SK-N-SH (cell line): ENCODE measurements around the gene GAS2L1. TPM values are rescaled to one million over a fixed set of nuclear protein-coding genes. Genes with fewer than 3 reads are reported as not detected.

Experiments
- CTCF ChIA-PET: fragments of 300-600, 350-600 bp; formaldehyde crosslinking; extraction: SDS; loops from one replicate; lab custom pipeline; 2021; lab: Yijun Ruan, JAX
- POLR2A ChIA-PET: fragments of 350-600 bp; sonication (Branson Sonifier 250); formaldehyde crosslinking; extraction: SDS; loops from one replicate; lab custom pipeline; 2020; ENCODE audit warnings: antibody characterized with exemption, inconsistent platforms; lab: Yijun Ruan, JAX
- DNase-seq: peaks from one replicate; pipeline ENCODE4 v3.0.0; 2012
- H2AFZ ChIP-seq: fragments of 200-600 bp; sonication (generic); 2 replicates; pipeline ENCODE4 v1.8.1; 2016; ENCODE audit warnings: antibody characterized with exemption, mild to moderate bottlenecking, low read depth
- H3F3A ChIP-seq: fragments of 200-600 bp; sonication (generic); replicated peaks from 2 replicates; pipeline ENCODE3; 2016; ENCODE audit warnings: antibody characterized with exemption, mild to moderate bottlenecking; ENCODE audit not compliant: insufficient read depth
- H3K27ac ChIP-seq, 2 experiments: fragments of 200-500 bp in 1 of 2; fragments of 200-600 bp in 1 of 2; sonication (Bioruptor generic) in 1 of 2; sonication (generic), shearing (Covaris generic) in 1 of 2; 2 replicates each; pipeline versions ENCODE4 v1.5.1 to v1.6.1; 2014 to 2016; ENCODE audit warnings: low read depth in 2 of 2, inconsistent platforms in 1 of 2, low read length in 1 of 2, mild to moderate bottlenecking in 1 of 2, mixed read lengths in 1 of 2
- H3K27me3 ChIP-seq: fragments of 200-600 bp; sonication (generic), shearing (Covaris generic); 2 replicates; pipeline ENCODE4 v1.6.1; 2016; ENCODE audit warnings: mixed run types; ENCODE audit not compliant: insufficient read depth
- H3K36me3 ChIP-seq, 2 experiments: fragments of 200-500 bp in 1 of 2; fragments of 200-600 bp in 1 of 2; sonication (Bioruptor generic) in 1 of 2; sonication (generic) in 1 of 2; replicated peaks in 1 of 2; 2 replicates each; pipeline versions ENCODE3 to v1.5.1; 2014 to 2016; ENCODE audit warnings: low read length in 1 of 2, mild to moderate bottlenecking in 1 of 2; ENCODE audit not compliant: insufficient read depth in 2 of 2, control insufficient read depth in 1 of 2
- H3K4me1 ChIP-seq, 2 experiments: fragments of 200-500 bp in 1 of 2; fragments of 200-600 bp in 1 of 2; sonication (Bioruptor generic) in 1 of 2; sonication (generic), shearing (Covaris generic) in 1 of 2; 2 replicates each; pipeline versions ENCODE4 v1.5.1 to v1.6.1; 2014 to 2016; ENCODE audit warnings: low read depth in 1 of 2, low read length in 1 of 2, mixed run types in 1 of 2; ENCODE audit not compliant: insufficient read depth in 2 of 2, control insufficient read depth in 1 of 2
- H3K4me2 ChIP-seq: fragments of 200-600 bp; sonication (generic), shearing (Covaris generic); 2 replicates; pipeline ENCODE4 v1.6.1; 2017; ENCODE audit warnings: mixed run types
- H3K4me3 ChIP-seq, 2 experiments: fragments of 200-500 bp in 1 of 2; fragments of 200-600 bp in 1 of 2; sonication (Bioruptor generic) in 1 of 2; sonication (generic), shearing (Covaris generic) in 1 of 2; 2 replicates each; pipeline versions ENCODE4 v1.5.1 to v1.8.1; 2014 to 2016; ENCODE audit warnings: low read depth in 2 of 2, inconsistent platforms in 1 of 2, low read length in 1 of 2, mild to moderate bottlenecking in 1 of 2, mixed read lengths in 1 of 2, moderate library complexity in 1 of 2
- H3K79me2 ChIP-seq: fragments of 200-600 bp; sonication (generic); 2 replicates; pipeline ENCODE4 v1.8.1; 2017; ENCODE audit warnings: mild to moderate bottlenecking; ENCODE audit not compliant: insufficient read depth
- H3K9ac ChIP-seq: fragments of 200-600 bp; sonication (generic); 2 replicates; pipeline ENCODE4 v1.6.1; 2017; ENCODE audit warnings: mixed run types
- H3K9me2 ChIP-seq: fragments of 200-600 bp; sonication (generic); 2 replicates; pipeline ENCODE4 v1.6.1; 2017; ENCODE audit warnings: mixed run types
- H3K9me3 ChIP-seq: fragments of 200-600 bp; sonication (generic); 2 replicates; pipeline ENCODE4 v1.6.1; 2017; ENCODE audit warnings: mixed run types, mild to moderate bottlenecking, moderate library complexity
- H4K20me1 ChIP-seq: fragments of 200-600 bp; sonication (generic); 2 replicates; pipeline ENCODE4 v1.6.1; 2017; ENCODE audit warnings: mild to moderate bottlenecking, mixed run types; ENCODE audit not compliant: insufficient read depth
- EZH2phosphoT487 ChIP-seq: fragments of 200-600 bp; sonication (generic); IDR thresholded peaks from 2 replicates; pipeline ENCODE4 v1.6.1; 2017; ENCODE audit warnings: low read depth, mixed run types, mild to moderate bottlenecking, antibody characterized with exemption, moderate library complexity, borderline replicate concordance
- FOSL2 ChIP-seq: IDR thresholded peaks from 2 replicates; pipeline ENCODE4 v1.4.0; 2012; ENCODE audit warnings: low read depth, mild to moderate bottlenecking, moderate library complexity, borderline replicate concordance
- FOXM1 ChIP-seq: IDR thresholded peaks from 2 replicates; pipeline ENCODE4 v1.4.0; 2012; ENCODE audit warnings: low read depth, mild to moderate bottlenecking
- JUND ChIP-seq: IDR thresholded peaks from 2 replicates; pipeline ENCODE4 v1.4.0; 2012
- MEF2A ChIP-seq: IDR thresholded peaks from 2 replicates; pipeline ENCODE4 v1.4.0; 2012; ENCODE audit warnings: low read depth, borderline replicate concordance
- MXI1 ChIP-seq: IDR thresholded peaks from 2 replicates; pipeline ENCODE4 v1.6.1; 2012; ENCODE audit warnings: mild to moderate bottlenecking, low read depth, low read length, improper control_type of control experiment
- RAD21 ChIP-seq: IDR thresholded peaks from 2 replicates; pipeline ENCODE4 v1.6.1; 2012; ENCODE audit warnings: mild to moderate bottlenecking, low read length
- SMC3 ChIP-seq: IDR thresholded peaks from 2 replicates; pipeline ENCODE4 v1.6.1; 2012; ENCODE audit warnings: low read depth, low read length, improper control_type of control experiment
- TAF1 ChIP-seq: IDR thresholded peaks from 2 replicates; pipeline ENCODE4 v1.6.1; 2012; ENCODE audit warnings: low read depth, mild to moderate bottlenecking, low read length, moderate library complexity, borderline replicate concordance
- TCF12 ChIP-seq: IDR thresholded peaks from 2 replicates; pipeline ENCODE4 v1.4.0; 2012
- WGBS: methylation state at CpG from one replicate; pipeline ENCODE4 v1.1.6; 2017; ENCODE audit warnings: low lambda C conversion rate; 5-methylcytosine and 5-hydroxymethylcytosine counted together
- polyA plus RNA-seq, 3 experiments: library from polyadenylated mRNA; depleted of rRNA; stranded (reverse); fragments of >200 nt; gene quantifications; 2 replicates each; pipeline ENCODE4 v1.2.3, GENCODE V29; 2012
- TF ChIP-seq, protein P1 (sequence below): fragments of 150-350 bp; IDR thresholded peaks from 2 replicates; pipeline ENCODE4 v1.6.1; 2016; ENCODE audit warnings: mild to moderate bottlenecking, low read depth, low read length
- TF ChIP-seq, protein P2 (sequence below): IDR thresholded peaks from 2 replicates; pipeline ENCODE4; 2012
- TF ChIP-seq, protein P3 (sequence below): IDR thresholded peaks from 2 replicates; pipeline ENCODE4 v1.6.1; 2012; ENCODE audit warnings: mild to moderate bottlenecking, low read depth, low read length, moderate library complexity

GAS2L1 gene
- polyA plus RNA-seq, 1 of the 3 experiments (the other 2 are of a cell fraction), result 21.8 TPM

DNA sequence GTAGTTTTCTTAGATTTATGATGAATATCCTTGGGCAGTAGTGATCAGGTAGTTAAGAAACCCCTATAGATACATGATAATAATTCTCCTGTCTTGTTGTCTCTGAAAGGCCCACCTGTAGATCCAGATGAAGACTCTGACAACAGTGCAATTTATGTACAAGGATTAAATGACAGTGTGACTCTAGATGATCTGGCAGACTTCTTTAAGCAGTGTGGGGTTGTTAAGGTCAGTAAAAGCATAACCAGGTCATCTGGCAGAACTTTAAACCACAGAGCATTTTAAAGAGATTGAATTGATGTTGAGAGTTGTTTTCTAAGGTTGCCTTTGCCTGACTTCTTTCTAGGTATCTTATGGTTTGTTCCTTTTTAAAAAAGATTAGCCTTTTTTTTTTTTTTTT is 14.1 kb upstream of the GAS2L1 start:
- Histone ChIP-seq H3K9me2 (no peaks in the 10 kb centered on the region), H3F3A (peaks cover 38% of the 10 kb centered on the region), H3K27ac (no peak overlapping the region), H3K27me3 (no peaks in the 10 kb centered on the region), H4K20me1 (peaks cover 69% of the 10 kb centered on the region), H3K79me2 (peaks cover 76% of the 10 kb centered on the region), H3K4me2 (no peak overlapping the region), H3K4me1 (no peaks in the 10 kb centered on the region), H3K9me3 (no peaks in the 10 kb centered on the region), H3K4me3 (no peak overlapping the region), H3K9ac (no peak overlapping the region), H3K36me3 (peaks cover 83 to 99% of the 10 kb centered on the region in 2 experiments), H2AFZ (no peak overlapping the region)
- CTCF ChIA-PET, result interaction anchor here (0.6 to 1.4 kb wide), 2 partner anchors 21 to 58 kb away, joined by 3 to 4 read pairs; no protein-coding TSS in a partner anchor
- DNase-seq, result no peak
- POLR2A ChIA-PET, result no interaction called here
- no peak for TF ChIP-seq FOXM1
- TF ChIP-seq TAF1, result no peak
- TF ChIP-seq, protein P1, sequence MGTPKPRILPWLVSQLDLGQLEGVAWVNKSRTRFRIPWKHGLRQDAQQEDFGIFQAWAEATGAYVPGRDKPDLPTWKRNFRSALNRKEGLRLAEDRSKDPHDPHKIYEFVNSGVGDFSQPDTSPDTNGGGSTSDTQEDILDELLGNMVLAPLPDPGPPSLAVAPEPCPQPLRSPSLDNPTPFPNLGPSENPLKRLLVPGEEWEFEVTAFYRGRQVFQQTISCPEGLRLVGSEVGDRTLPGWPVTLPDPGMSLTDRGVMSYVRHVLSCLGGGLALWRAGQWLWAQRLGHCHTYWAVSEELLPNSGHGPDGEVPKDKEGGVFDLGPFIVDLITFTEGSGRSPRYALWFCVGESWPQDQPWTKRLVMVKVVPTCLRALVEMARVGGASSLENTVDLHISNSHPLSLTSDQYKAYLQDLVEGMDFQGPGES, result no peak
- TF ChIP-seq, protein P2, sequence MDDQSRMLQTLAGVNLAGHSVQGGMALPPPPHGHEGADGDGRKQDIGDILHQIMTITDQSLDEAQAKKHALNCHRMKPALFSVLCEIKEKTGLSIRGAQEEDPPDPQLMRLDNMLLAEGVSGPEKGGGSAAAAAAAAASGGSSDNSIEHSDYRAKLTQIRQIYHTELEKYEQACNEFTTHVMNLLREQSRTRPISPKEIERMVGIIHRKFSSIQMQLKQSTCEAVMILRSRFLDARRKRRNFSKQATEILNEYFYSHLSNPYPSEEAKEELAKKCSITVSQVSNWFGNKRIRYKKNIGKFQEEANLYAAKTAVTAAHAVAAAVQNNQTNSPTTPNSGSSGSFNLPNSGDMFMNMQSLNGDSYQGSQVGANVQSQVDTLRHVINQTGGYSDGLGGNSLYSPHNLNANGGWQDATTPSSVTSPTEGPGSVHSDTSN, result no peak
- TF ChIP-seq, protein P3, sequence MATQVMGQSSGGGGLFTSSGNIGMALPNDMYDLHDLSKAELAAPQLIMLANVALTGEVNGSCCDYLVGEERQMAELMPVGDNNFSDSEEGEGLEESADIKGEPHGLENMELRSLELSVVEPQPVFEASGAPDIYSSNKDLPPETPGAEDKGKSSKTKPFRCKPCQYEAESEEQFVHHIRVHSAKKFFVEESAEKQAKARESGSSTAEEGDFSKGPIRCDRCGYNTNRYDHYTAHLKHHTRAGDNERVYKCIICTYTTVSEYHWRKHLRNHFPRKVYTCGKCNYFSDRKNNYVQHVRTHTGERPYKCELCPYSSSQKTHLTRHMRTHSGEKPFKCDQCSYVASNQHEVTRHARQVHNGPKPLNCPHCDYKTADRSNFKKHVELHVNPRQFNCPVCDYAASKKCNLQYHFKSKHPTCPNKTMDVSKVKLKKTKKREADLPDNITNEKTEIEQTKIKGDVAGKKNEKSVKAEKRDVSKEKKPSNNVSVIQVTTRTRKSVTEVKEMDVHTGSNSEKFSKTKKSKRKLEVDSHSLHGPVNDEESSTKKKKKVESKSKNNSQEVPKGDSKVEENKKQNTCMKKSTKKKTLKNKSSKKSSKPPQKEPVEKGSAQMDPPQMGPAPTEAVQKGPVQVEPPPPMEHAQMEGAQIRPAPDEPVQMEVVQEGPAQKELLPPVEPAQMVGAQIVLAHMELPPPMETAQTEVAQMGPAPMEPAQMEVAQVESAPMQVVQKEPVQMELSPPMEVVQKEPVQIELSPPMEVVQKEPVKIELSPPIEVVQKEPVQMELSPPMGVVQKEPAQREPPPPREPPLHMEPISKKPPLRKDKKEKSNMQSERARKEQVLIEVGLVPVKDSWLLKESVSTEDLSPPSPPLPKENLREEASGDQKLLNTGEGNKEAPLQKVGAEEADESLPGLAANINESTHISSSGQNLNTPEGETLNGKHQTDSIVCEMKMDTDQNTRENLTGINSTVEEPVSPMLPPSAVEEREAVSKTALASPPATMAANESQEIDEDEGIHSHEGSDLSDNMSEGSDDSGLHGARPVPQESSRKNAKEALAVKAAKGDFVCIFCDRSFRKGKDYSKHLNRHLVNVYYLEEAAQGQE, result no peak
- TF ChIP-seq JUND, result no peak
- TF ChIP-seq TCF12, result no peak
- no peak for TF ChIP-seq EZH2phosphoT487
- no peak for TF ChIP-seq FOSL2
- TF ChIP-seq, all 33 proteins: peak for 0

DNA sequence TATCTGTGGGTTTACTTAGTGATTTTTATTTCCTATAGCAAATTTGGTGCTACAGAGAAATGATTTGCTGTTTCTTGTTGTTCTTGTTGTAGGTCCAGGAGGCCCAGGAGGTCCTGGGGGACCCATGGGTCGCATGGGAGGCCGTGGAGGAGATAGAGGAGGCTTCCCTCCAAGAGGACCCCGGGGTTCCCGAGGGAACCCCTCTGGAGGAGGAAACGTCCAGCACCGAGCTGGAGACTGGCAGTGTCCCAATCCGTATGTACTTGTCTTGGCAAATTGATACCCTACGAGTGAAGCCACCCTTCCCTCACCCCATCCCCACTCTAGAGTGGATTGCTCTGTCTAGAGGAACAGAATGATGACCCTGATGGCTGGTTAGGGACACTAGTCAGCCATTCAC is 7.8 kb upstream of the GAS2L1 start:
- DNase-seq, result no peak
- no peak overlapping the region for H3K27ac ChIP-seq
- no peaks in the 10 kb centered on the region for H3K9me3 ChIP-seq
- H3K4me3 ChIP-seq, result no peak overlapping the region
- peaks cover 56% of the 10 kb centered on the region for H3F3A ChIP-seq
- CTCF ChIA-PET, result interaction anchor here (1.0 to 2.2 kb wide), 3 partner anchors 8 to 60 kb away, joined by 5 to 7 read pairs (median 6); partner anchors contain the start of gene GAS2L1
- WGBS, result 91% methylated on average over 8 of the region's 8 CpGs
- POLR2A ChIA-PET, result no interaction called here
- no peaks in the 10 kb centered on the region for H3K9me2 ChIP-seq
- no peaks in the 10 kb centered on the region for H3K27me3 ChIP-seq
- no peak overlapping the region for H2AFZ ChIP-seq
- peaks cover 0 to 16% of the 10 kb centered on the region in 2 experiments; a peak in 1 of 4 replicates for H3K4me1 ChIP-seq
- TF ChIP-seq MEF2A (no peak), MXI1 (no peak), SMC3 (no peak), RAD21 (no peak)
- TF ChIP-seq, protein P2, result no peak
- H3K36me3 ChIP-seq, result peaks cover 50 to 60% of the 10 kb centered on the region in 2 experiments
- H3K79me2 ChIP-seq, result peaks cover 13% of the 10 kb centered on the region; the same call in 1 of the 2 replicates
- H3K9ac ChIP-seq, result no peak overlapping the region
- H3K4me2 ChIP-seq, result no peak overlapping the region
- peaks cover 25% of the 10 kb centered on the region; the same call in 1 of the 2 replicates for H4K20me1 ChIP-seq
